HEK293 (cell line): ENCODE measurements around the gene TSPEAR.
"Not testable (repeated sequence)": the region's sequence is repeated elsewhere in the genome, so short reads cannot be mapped to it uniquely, and the experiment has no call there.

Experiments
- CTCF ChIA-PET: fragments of 350-600 bp; formaldehyde crosslinking; extraction: SDS; loops from one replicate; lab custom pipeline; 2021; ENCODE audit warnings: antibody characterized with exemption; lab: Yijun Ruan, JAX
- POLR2A ChIA-PET: fragments of 300-600 bp; formaldehyde crosslinking; extraction: SDS; loops from one replicate; lab custom pipeline; 2020; ENCODE audit warnings: antibody characterized with exemption, inconsistent platforms; lab: Yijun Ruan, JAX
- H3K27ac ChIP-seq: fragments of 200-500 bp; sonication (Bioruptor generic); 2 replicates; pipeline ENCODE4 v1.5.1; 2014; ENCODE audit warnings: low read depth, low read length, control low read depth, inconsistent platforms; ENCODE audit errors: extremely low read depth
- H3K36me3 ChIP-seq, 2 experiments: fragments of 200-500 bp in 1 of 2; sonication (Bioruptor generic) in 1 of 2; 1 replicate in 1 of 2; 2 replicates in 1 of 2; pipeline ENCODE4 v1.5.1; 2014 to 2017; ENCODE audit warnings: inconsistent platforms in 2 of 2, low read length in 2 of 2; ENCODE audit not compliant: control insufficient read depth in 2 of 2, insufficient read depth in 1 of 2
- H3K4me1 ChIP-seq: fragments of 200-500 bp; sonication (Bioruptor generic); 2 replicates; pipeline ENCODE4 v1.5.1; 2014; ENCODE audit warnings: mild to moderate bottlenecking, low read length, inconsistent platforms; ENCODE audit not compliant: control insufficient read depth, insufficient read depth
- H3K4me3 ChIP-seq: 2 replicates; pipeline ENCODE4 v1.5.1; 2011; ENCODE audit warnings: low read depth, mild to moderate bottlenecking, control low read depth, low read length, moderate library complexity
- H3K9me3 ChIP-seq: fragments of 200-500 bp; sonication (Bioruptor generic); 2 replicates; pipeline ENCODE4 v1.5.1; 2014; ENCODE audit warnings: low read depth, low read length, inconsistent platforms; ENCODE audit not compliant: control insufficient read depth, insufficient read depth
- ATF2 ChIP-seq: fragments of 450-650 bp; formaldehyde crosslinking; IDR thresholded peaks from 2 replicates; pipeline ENCODE4 v1.5.1; 2016; ENCODE audit warnings: missing biosample characterization, missing genetic modification characterization, low read depth
- BCL6B ChIP-seq: fragments of 450-650 bp; formaldehyde crosslinking; IDR thresholded peaks from 2 replicates; pipeline ENCODE4 v1.5.1; 2017; ENCODE audit warnings: missing biosample characterization, missing genetic modification characterization
- HOXD13 ChIP-seq: sonication (generic); formaldehyde crosslinking; IDR thresholded peaks from 2 replicates; pipeline ENCODE4 v1.8.0; 2022; ENCODE audit warnings: missing genetic modification reagents, borderline replicate concordance
- KLF8 ChIP-seq: fragments of 450-650 bp; formaldehyde crosslinking; IDR thresholded peaks from 2 replicates; pipeline ENCODE4 v1.5.1; 2016; ENCODE audit warnings: missing biosample characterization, missing genetic modification characterization
- ZBTB26 ChIP-seq: fragments of 450-650 bp; formaldehyde crosslinking; optimal IDR thresholded peaks from 2 replicates; pipeline ENCODE3; 2016; ENCODE audit warnings: missing biosample characterization, mild to moderate bottlenecking, missing genetic modification characterization
- ZBTB8A ChIP-seq: fragments of 450-650 bp; formaldehyde crosslinking; IDR thresholded peaks from 2 replicates; pipeline ENCODE4 v1.5.1; 2016; ENCODE audit warnings: missing biosample characterization, missing genetic modification characterization
- ZIC2 ChIP-seq: fragments of 450-650 bp; formaldehyde crosslinking; IDR thresholded peaks from 2 replicates; pipeline ENCODE4 v1.5.1; 2016; ENCODE audit warnings: missing biosample characterization, missing genetic modification characterization
- ZNF121 ChIP-seq: fragments of 450-650 bp; formaldehyde crosslinking; IDR thresholded peaks from 2 replicates; pipeline ENCODE4 v1.5.1; 2016; ENCODE audit warnings: missing biosample characterization, missing genetic modification characterization
- ZNF140 ChIP-seq: fragments of 450-650 bp; formaldehyde crosslinking; IDR thresholded peaks from 2 replicates; pipeline ENCODE4 v1.5.1; 2016; ENCODE audit warnings: missing biosample characterization, missing genetic modification characterization
- ZNF155 ChIP-seq: fragments of 450-650 bp; formaldehyde crosslinking; IDR thresholded peaks from 2 replicates; pipeline ENCODE4 v1.5.1; 2016; ENCODE audit warnings: missing biosample characterization, missing genetic modification characterization
- ZNF16 ChIP-seq: fragments of 450-650 bp; formaldehyde crosslinking; IDR thresholded peaks from 2 replicates; pipeline ENCODE4 v1.5.1; 2016; ENCODE audit warnings: low read depth, missing biosample characterization, missing genetic modification characterization
- ZNF19 ChIP-seq: fragments of 450-650 bp; formaldehyde crosslinking; IDR thresholded peaks from 2 replicates; pipeline ENCODE4; 2016; ENCODE audit warnings: missing biosample characterization, missing genetic modification characterization, low read depth
- ZNF223 ChIP-seq: fragments of 450-650 bp; formaldehyde crosslinking; IDR thresholded peaks from 2 replicates; pipeline ENCODE4 v1.5.1; 2016; ENCODE audit warnings: missing biosample characterization, missing genetic modification characterization
- ZNF239 ChIP-seq: fragments of 450-650 bp; formaldehyde crosslinking; IDR thresholded peaks from 2 replicates; pipeline ENCODE4 v1.5.1; 2016; ENCODE audit warnings: missing biosample characterization, missing genetic modification characterization
- ZNF248 ChIP-seq: fragments of 450-650 bp; formaldehyde crosslinking; IDR thresholded peaks from 2 replicates; pipeline ENCODE4 v1.5.1; 2017; ENCODE audit warnings: missing biosample characterization, missing genetic modification characterization
- ZNF423 ChIP-seq: fragments of 450-650 bp; formaldehyde crosslinking; IDR thresholded peaks from 2 replicates; pipeline ENCODE4 v1.5.1; 2016; ENCODE audit warnings: missing biosample characterization, missing genetic modification characterization
- ZNF473 ChIP-seq: fragments of 450-650 bp; formaldehyde crosslinking; IDR thresholded peaks from 2 replicates; pipeline ENCODE4 v1.5.1; 2017; ENCODE audit warnings: missing biosample characterization, missing genetic modification characterization
- ZNF510 ChIP-seq: fragments of 450-650 bp; formaldehyde crosslinking; IDR thresholded peaks from 2 replicates; pipeline ENCODE4 v1.5.1; 2018; ENCODE audit warnings: mild to moderate bottlenecking, missing genetic modification characterization, missing biosample characterization; ENCODE audit not compliant: insufficient replicate concordance
- ZNF521 ChIP-seq: fragments of 450-650 bp; formaldehyde crosslinking; IDR thresholded peaks from 2 replicates; pipeline ENCODE4 v1.5.1; 2017; ENCODE audit warnings: missing biosample characterization, mild to moderate bottlenecking, missing genetic modification characterization
- ZNF548 ChIP-seq: fragments of 450-650 bp; formaldehyde crosslinking; IDR thresholded peaks from 2 replicates; pipeline ENCODE4 v1.5.1; 2016; ENCODE audit warnings: missing biosample characterization, missing genetic modification characterization
- ZNF677 ChIP-seq: fragments of 450-650 bp; IDR thresholded peaks from 2 replicates; pipeline ENCODE4 v1.5.0; 2018; ENCODE audit warnings: missing biosample characterization, mild to moderate bottlenecking, missing genetic modification characterization, moderate library complexity
- ZNF747 ChIP-seq: fragments of 450-650 bp; formaldehyde crosslinking; IDR thresholded peaks from 2 replicates; pipeline ENCODE4 v1.5.1; 2016; ENCODE audit warnings: missing biosample characterization, missing genetic modification characterization
- ZSCAN16 ChIP-seq: fragments of 450-650 bp; formaldehyde crosslinking; IDR thresholded peaks from 2 replicates; pipeline ENCODE4 v1.5.1; 2016; ENCODE audit warnings: missing biosample characterization, missing genetic modification characterization

TSPEAR gene

GRCh38 chr21:44503901-44504399 lies 207.4 kb downstream of the TSPEAR start:
- Histone ChIP-seq H3K4me3 (no peak overlapping the region), H3K4me1 (no peaks in the 10 kb centered on the region), H3K27ac (no peak overlapping the region), H3K36me3 (no peaks in the 10 kb centered on the region), H3K9me3 (no peaks in the 10 kb centered on the region)
- POLR2A ChIA-PET = no interaction called here
- no peak for TF ChIP-seq ZNF510 (tag by site-specific recombination)
- no peak for TF ChIP-seq ZIC2
- TF ChIP-seq ZBTB26 = no peak
- TF ChIP-seq ZBTB8A = no peak
- TF ChIP-seq KLF8 (tag by site-specific recombination) = no peak
- CTCF ChIA-PET = interaction anchor here (0.8 to 1.4 kb wide), 2 partner anchors 24 to 289 kb away, joined by 3 to 4 read pairs; no protein-coding TSS in a partner anchor

- H3K4me3 ChIP-seq, H3K9me3 ChIP-seq, H3K27ac ChIP-seq, H3K36me3 ChIP-seq, H3K4me1 ChIP-seq, POLR2A ChIA-PET: not testable (repeated sequence)
- CTCF ChIA-PET = interaction anchor here (0.7 to 1.4 kb wide), 2 partner anchors 34 to 290 kb away, joined by 4 read pairs; no protein-coding TSS in a partner anchor
Measured at GRCh38 chr21:44503006-44503889, 208.1 kb downstream of the TSPEAR start.

GRCh38 chr21:44502171-44502958 lies 209.0 kb downstream of the TSPEAR start:
- POLR2A ChIA-PET = no interaction called here
- TF ChIP-seq HOXD13 (CRISPR knock-in tag) (no peak), ZNF677 (tag by site-specific recombination) (no peak)
- TF ChIP-seq, all 188 proteins: peak for 0
- H3K36me3 ChIP-seq = no peaks in the 10 kb centered on the region
- H3K4me1 ChIP-seq = no peaks in the 10 kb centered on the region
- H3K4me3 ChIP-seq = no peak overlapping the region
- no peaks in the 10 kb centered on the region for H3K9me3 ChIP-seq
- no peak overlapping the region for H3K27ac ChIP-seq
- CTCF ChIA-PET = interaction anchor here (0.6 to 2.5 kb wide), 6 partner anchors 8 to 144 kb away, joined by 3 to 17 read pairs (median 4); no protein-coding TSS in a partner anchor

GRCh38 chr21:44500111-44500510 lies 211.3 kb downstream of the TSPEAR start:
- CTCF ChIA-PET = interaction anchor here (1.4 to 2.5 kb wide), 2 partner anchors 10 to 293 kb away, joined by 5 to 17 read pairs; no protein-coding TSS in a partner anchor
- Histone ChIP-seq H3K9me3 (no peaks in the 10 kb centered on the region), H3K27ac (no peak overlapping the region), H3K4me1 (no peaks in the 10 kb centered on the region), H3K4me3 (no peak overlapping the region), H3K36me3 (no peaks in the 10 kb centered on the region)
- POLR2A ChIA-PET = no interaction called here
- TF ChIP-seq BCL6B (tag by site-specific recombination) = no peak
- TF ChIP-seq ZNF121 = no peak
- no peak for TF ChIP-seq ZNF155 (tag by site-specific recombination)
- TF ChIP-seq ATF2 (tag by site-specific recombination) = no peak
- TF ChIP-seq ZNF423 (tag by site-specific recombination) = no peak
- TF ChIP-seq ZNF747 (tag by site-specific recombination) = no peak
- TF ChIP-seq ZSCAN16 = no peak
- no peak for TF ChIP-seq HOXD13 (CRISPR knock-in tag)
- TF ChIP-seq ZNF140 (tag by site-specific recombination) = no peak
- TF ChIP-seq ZNF548 (tag by site-specific recombination) = no peak
- TF ChIP-seq ZNF239 = no peak
- no peak for TF ChIP-seq ZNF223 (tag by site-specific recombination)
- no peak for TF ChIP-seq ZNF19 (tag by site-specific recombination)
- no peak for TF ChIP-seq ZNF473
- TF ChIP-seq ZNF16 = no peak
- TF ChIP-seq ZNF521 (tag by site-specific recombination) = no peak
- no peak for TF ChIP-seq ZNF248 (tag by site-specific recombination)
